ENCODE data around the gene IL15RA.

IL15RA gene

DNA sequence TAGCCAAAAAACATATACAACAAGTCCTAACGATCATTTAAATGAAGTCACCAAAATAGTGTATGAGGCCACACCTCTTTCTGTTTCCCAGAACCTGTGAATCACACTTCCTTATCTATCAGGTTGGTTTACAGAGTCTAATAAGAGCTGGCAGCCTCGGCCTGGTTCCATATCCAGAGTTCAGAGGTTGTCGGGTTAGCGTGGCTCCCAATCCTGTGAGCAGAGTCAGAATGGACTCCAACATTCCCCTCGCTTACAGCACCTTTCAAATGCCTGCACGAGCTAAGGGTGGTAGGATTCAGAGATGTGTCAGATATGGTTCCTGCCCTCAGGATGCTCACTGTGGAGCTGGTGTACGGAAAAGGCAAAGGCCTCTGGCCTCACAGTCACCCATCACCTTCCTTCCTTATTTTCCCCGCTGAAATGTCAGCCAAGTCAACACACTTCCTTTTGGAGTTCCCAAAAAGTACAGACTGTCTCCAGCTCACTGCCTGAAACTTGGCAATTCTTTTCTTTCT, 6.0 kb downstream of the IL15RA start:
- no peak overlapping the region for H3K4me3 ChIP-seq (ENCODE audit: low read depth, low read length)
- TF ChIP-seq, protein P1, sequence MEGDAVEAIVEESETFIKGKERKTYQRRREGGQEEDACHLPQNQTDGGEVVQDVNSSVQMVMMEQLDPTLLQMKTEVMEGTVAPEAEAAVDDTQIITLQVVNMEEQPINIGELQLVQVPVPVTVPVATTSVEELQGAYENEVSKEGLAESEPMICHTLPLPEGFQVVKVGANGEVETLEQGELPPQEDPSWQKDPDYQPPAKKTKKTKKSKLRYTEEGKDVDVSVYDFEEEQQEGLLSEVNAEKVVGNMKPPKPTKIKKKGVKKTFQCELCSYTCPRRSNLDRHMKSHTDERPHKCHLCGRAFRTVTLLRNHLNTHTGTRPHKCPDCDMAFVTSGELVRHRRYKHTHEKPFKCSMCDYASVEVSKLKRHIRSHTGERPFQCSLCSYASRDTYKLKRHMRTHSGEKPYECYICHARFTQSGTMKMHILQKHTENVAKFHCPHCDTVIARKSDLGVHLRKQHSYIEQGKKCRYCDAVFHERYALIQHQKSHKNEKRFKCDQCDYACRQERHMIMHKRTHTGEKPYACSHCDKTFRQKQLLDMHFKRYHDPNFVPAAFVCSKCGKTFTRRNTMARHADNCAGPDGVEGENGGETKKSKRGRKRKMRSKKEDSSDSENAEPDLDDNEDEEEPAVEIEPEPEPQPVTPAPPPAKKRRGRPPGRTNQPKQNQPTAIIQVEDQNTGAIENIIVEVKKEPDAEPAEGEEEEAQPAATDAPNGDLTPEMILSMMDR (IDR thresholded peaks at IDR 0.05; ENCODE audit: control insufficient read depth, extremely low read depth, insufficient read depth), result no peak
- no peak for DNase-seq (ENCODE audit: low read depth)

GRCh38 chr10:5970527-5970926, 6.8 kb downstream of the IL15RA start:
- TF ChIP-seq, protein P1 (IDR thresholded peaks at IDR 0.05; ENCODE audit: control insufficient read depth, extremely low read depth, insufficient read depth), result no peak
- no peak overlapping the region for H3K4me3 ChIP-seq (ENCODE audit: low read depth, low read length)
- DNase-seq (ENCODE audit: low read depth), result no peak

- DNase-seq (ENCODE audit: low read depth), result no peak
- TF ChIP-seq, protein P1 (IDR thresholded peaks at IDR 0.05; ENCODE audit: control insufficient read depth, extremely low read depth, insufficient read depth), result no peak
Observed at GRCh38 chr10:5970066-5970465, 7.3 kb downstream of the IL15RA start.

DNA sequence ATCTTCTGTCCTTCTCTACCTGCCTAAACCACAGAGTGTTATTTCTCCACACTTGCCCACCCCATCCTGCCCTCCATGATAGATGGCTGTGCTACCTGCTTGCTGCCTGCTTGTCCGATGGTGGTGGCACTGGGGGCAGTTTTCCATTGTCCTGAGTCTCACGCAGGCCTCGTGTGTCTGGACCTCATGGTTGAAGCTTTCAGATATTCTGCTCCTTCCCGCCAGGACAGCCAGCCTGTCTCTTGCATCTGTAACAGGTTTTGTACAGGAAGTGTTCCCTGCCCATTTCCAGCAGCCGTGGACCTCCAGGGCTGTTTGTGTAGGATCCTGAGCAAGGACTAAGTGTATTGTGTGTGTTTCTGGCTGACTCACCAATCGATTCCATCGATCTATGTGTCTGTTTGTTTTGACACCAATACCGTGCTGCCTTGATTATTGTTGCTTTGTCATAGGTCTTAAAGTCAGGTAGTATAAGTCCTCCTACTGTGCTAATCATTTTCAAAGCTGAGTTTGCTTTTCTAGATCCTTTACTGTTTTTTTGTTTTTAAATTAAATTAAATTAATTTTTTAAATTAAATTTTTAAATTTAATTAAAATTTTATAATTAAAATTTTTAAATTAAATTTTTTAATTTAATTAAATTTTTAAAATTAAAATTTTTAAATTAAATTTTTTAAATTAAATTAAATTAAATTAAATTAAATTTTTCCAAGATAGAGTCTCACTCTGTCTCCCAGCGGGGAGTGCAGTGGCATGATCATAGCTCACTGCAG, 8.5 kb downstream of the IL15RA start:
- no peak for DNase-seq (ENCODE audit: low read depth)
- TF ChIP-seq, protein P1 (IDR thresholded peaks at IDR 0.05; ENCODE audit: control insufficient read depth, extremely low read depth, insufficient read depth), result no peak
- no peak overlapping the region for H3K4me3 ChIP-seq (ENCODE audit: low read depth, low read length)

More at GRCh38 chr10:5970066-5970465, 7.3 kb downstream of the IL15RA start:
- H3K4me3 ChIP-seq (ENCODE audit: low read depth, low read length), result no peak overlapping the region

GRCh38 chr10:5968037-5968680, 9.2 kb downstream of the IL15RA start:
- DNase-seq (ENCODE audit: low read depth), result no peak
- no peak overlapping the region for H3K4me3 ChIP-seq (ENCODE audit: low read depth, low read length)
- TF ChIP-seq, protein P1 (IDR thresholded peaks at IDR 0.05; ENCODE audit: control insufficient read depth, extremely low read depth, insufficient read depth), result no peak

GRCh38 chr10:5965266-5965665, 12.1 kb downstream of the IL15RA start:
- TF ChIP-seq, protein P1 (IDR thresholded peaks at IDR 0.05; ENCODE audit: control insufficient read depth, extremely low read depth, insufficient read depth), result no peak
- no peak for DNase-seq (ENCODE audit: low read depth)
- H3K4me3 ChIP-seq (ENCODE audit: low read depth, low read length), result no peak overlapping the region

All from LNCaP clone FGC (cell line).